T-helper 9 cell (primary cell): ENCODE results near the gene LRRC57.
A peak's percentile ranks its signal among the peaks of the same experiment; 100 is the strongest.

Experiments used
- DNase-seq: peaks from one replicate; pipeline ENCODE4 v3.0.0-alpha.2; 2020

Gene LRRC57

GRCh38 chr15:42549741-42550392 is 1.3 kb upstream of the LRRC57 start:
- no peak for DNase-seq

- no peak for DNase-seq
Measured at GRCh38 chr15:42549032-42549491, 469 bp upstream of the LRRC57 start.

DNA sequence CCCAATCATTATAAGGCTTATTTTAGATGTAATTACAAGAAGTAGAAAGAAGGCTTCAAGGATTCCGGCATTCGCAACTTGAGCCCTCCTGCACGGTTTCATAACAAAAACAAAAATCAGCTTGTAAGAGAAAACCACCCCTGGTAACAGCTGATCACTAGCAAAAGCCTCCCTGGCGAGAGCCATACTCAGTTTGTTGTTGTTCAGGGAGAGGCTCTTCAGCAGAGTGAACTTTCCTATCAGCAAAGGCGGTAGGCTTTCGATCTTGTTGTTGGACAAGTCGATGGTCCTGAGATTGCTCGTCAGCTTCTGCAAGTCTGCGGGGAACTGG is 710 bp downstream of the LRRC57 start:
- DNase-seq: no peak

DNA sequence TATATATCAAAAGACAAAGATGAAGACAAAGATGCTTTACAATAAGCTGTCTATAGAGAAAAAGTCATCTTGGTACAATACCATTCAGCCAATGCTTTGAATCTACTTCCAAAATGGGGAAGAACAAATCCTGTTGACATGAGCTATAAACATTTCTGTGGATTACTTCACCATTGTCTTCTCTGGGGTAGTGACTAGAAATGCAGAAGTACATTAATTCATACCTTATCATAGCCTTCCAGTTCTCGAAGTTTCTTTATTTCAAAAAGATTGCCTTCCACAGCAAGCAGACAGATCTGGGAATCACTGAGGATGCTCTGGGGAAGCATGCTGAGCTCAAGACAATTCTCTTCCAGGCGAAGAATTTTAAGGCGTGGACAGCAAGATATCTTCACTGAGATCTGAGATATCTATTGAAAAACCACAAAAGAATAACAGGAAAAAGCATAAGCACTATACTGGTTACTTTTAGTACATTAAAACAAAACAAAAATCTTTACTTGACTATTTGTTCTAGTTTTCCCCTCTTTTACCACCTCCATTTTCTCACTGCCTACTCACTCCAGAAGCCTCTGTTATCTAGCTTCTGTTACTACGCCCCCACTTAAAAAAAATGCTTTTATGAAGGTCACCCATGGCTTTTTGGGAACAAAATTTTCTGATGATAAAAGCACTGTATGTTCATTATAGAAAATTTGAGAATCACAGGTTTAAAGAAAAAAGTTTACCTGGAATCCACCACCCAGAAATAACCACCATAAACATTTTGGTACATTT is 3.6 kb downstream of the LRRC57 start:
- no peak for DNase-seq

DNA sequence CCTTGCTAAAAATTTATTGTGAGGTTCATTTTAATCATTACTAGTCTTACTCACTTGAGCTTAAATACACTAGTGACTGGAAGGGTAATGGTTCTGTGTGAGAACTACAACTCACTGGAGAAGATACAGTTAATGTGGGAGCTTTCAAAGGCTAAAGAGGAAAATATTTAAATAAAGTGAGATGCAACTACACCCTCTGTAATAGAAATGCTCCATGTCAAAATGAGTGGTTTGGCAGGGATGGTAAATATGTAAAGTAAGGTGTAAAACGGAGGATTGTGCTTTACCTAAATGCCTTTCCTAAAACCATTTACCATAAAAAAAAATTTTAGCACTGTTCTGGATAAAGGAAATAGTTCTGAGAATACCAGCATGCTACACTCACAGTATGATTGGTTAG is 15.3 kb downstream of the LRRC57 start:
- no peak for DNase-seq

DNA sequence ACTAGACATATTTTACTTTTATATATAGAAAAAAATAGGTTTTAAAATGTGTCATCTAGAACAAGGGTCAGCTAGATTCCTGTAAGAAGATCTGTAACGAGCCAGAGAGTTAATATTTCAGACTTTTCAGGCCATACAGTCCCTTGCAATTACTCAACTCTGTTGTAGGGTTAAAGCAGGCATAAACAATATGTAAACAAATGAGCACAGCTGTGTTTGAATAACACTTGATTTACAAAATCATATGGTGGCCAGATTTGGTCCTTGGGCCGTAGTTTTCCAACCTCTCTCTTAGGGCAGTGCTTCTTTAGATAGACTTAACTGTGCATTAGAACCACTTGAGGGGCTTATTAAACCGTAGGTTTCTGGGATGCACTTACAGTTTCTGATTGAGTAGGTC is 19.6 kb downstream of the LRRC57 start:
- no peak for DNase-seq

DNA sequence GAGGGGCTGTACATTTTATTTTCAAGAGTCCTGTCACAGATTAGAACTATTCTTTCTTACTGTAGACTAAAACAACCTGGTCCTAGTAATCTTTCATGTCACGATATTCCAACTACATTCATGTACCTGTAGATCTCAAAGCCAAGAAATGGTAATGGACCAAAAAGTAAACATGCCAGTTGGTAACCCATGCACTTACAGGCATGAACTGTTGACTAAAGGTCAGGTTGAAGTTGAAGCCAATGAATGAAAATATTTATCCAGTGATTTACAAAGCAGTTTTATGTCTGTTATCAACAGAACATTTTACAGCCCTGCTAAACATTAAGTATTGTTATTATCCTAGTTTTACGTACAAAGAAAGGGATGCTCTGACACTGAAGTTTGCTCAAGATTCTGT is 25.3 kb downstream of the LRRC57 start:
- DNase-seq: no peak

DNA sequence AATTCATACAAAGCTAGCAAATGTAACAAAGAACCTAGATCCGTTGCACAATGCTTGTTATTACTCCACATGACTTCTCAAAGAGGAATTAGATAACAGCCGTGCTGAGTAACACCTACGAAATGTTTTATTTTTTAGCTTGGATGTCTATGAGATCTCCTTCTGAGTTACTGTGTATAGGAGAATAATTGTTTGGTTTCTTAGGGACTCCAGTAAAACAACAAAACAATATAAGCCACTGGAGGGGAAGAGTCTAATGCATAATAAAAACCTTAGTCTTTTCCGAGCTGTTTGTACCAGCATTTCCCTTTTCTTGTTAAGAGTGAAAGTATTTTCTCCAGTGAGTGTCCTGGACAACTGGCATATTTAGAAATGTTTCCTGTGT is 37.6 kb downstream of the LRRC57 start:
- DNase-seq: no peak

DNA sequence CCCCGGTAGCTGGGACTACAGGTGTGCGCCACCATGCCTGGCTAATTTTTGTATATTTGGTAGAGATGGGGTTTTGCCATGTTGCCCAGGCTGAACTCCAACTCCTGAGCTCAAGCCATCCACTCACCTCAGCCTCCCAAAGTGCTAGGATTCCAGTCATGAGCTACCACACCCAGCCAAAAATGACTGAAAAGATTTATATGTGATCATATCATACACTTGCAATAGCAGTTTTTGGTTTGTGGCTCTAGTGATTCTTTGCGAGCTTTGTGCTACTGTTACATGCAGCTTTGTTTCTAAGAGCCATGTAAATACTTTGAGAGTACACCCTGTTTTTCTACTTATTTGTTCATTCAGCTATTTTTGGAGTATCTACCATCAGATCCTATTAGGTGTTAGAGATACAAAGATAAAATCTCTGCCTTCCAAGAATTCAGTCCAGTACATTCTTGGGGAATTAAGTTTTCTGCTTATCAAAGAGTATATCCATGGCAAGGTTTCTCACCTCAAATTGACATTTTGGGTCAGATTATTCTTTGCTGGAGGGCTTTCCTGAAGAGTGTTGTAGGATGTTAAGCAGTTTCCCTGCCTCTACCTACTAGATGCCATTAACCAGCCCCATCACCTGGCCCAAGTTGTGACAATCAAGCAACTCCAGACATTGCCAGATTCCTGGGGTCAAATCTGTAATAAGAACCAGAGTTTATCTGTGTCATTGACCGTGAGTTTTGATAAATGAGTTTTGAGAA is 38.2 kb downstream of the LRRC57 start:
- no peak for DNase-seq

GRCh38 chr15:42508263-42508690 is 40.3 kb downstream of the LRRC57 start:
- no peak for DNase-seq

GRCh38 chr15:42507514-42507913 is 41.1 kb downstream of the LRRC57 start:
- DNase-seq: no peak

GRCh38 chr15:42504631-42505030 is 44.0 kb downstream of the LRRC57 start:
- no peak for DNase-seq

DNA sequence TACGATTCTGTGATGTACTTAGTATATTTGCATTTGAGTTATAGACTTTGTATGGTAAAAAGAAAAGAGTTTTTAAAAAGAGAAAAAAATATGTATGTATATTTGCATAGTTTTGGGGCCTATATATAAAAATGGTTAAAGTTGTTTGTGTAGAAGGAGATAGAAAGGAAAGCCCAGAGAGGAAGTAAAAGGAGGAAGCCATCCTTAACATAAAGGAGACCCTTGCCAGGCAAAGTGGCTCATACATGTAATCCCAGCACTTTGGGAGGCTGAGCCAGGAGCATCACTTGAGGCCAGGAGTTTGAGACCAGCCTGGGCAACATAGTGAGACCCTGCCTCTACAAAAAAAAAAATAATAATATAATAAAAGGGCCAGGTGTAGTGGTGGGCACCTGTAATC is 44.8 kb downstream of the LRRC57 start:
- DNase-seq: no peak

DNA sequence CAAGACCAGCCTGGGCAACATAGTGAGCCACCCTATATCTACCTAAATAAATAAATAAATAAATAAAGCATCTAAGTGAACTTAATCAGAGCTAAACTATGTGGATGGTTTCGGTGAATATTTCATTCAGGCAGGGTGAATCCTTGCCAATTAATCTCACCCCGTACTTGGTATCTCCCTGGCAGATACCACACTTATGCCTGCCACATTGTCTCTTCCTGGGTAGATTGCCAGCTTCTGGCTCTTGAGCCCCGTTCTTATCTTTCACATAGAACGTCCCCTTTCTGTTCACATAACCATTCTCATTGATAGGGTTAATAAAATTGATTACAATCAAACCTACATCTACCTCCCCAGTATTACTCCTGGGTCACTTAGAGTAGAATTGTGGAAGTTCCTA is 46.1 kb downstream of the LRRC57 start:
- DNase-seq: no peak

GRCh38 chr15:42499858-42500609 is 48.6 kb downstream of the LRRC57 start:
- DNase-seq: no peak

DNA sequence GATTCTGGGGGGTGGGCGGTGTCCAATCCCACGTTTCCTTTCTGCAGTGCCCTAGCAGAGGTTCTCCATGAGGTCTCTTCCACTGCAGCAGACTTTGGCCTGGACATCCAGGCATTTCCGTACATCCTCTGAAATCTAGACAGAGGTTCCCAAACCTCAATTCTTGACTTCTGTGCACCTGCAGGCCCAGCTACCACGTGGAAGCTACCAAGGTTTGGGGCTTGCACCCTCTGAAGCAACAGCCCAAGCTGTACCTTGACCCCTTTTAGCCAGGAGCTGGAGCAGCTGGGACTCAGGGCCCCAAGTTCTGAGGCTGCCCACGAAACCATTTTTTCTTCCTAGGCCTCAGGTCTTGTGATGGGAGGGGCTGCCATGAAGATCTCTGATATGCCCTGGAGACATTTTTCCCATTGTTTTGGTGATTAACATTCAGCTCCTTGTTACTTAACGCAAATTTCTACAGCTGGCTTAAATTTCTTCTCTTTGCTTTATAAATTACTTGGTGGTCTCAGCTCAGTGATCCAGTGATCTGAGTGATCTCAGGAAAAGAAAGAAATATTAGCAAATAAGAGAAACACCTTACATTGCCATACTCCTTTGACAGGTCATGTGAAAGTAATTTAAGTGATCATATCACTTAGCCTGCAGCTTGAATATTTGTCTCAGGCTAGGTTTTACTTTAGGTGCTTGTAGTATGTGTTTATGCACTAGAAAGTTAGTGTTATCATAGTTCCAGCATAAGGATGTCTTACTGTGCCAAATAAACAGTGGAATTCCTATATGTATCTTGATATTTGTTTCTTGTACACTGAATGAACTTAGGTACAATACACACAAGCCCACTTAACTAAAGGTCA is 50.2 kb downstream of the LRRC57 start:
- no peak for DNase-seq

GRCh38 chr15:42495361-42496212 is 53.0 kb downstream of the LRRC57 start, which contains the start of gene SNAP23:
TSS of gene SNAP23 (plus strand) at chr15:42495634. CDS start at chr15:42511847, 16,213 bp downstream.
- peak; percentile 69 for DNase-seq

GRCh38 chr15:42494998-42495360 is 53.6 kb downstream of the LRRC57 start:
- no peak for DNase-seq

GRCh38 chr15:42493679-42494078 is 54.9 kb downstream of the LRRC57 start:
- DNase-seq: no peak

DNA sequence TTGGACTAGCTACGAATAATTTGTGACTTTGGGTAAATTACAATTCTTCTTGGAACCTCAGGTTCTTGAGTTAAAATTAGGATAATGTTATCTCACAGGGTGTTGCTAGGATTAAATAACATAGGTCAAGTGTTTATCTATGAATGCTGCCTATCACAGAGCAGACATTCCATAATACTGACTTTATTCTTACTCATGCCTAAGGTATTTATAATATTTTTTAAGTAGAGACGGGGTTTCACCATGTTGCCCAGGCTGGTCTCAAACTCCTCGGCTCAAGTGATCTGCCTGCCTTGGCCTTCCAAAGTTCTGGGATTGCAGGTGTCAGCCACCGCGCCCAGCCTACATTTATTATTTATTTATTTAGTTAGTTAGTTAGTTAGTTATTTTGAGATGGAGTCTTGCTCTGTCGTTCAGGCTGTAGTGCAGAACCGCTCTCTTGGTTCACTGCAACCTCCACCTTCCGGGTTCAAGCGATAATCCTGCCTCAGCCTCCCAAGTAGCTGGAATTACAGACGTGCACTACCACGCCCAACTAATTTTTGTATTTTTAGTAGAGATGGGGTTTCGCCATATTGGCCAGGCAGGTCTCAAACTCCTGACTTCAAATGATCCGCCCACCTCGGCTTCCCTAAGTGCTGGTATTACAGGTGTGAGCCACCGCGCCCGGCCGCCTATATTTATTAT is 56.9 kb downstream of the LRRC57 start:
- no peak for DNase-seq
